Endothelial cell of umbilical vein (primary cell): Measurements from ENCODE around the gene MFNG. TPM values are rescaled to one million over a fixed set of nuclear protein-coding genes. Genes with fewer than 3 reads are reported as not detected.
A peak's percentile ranks its signal among the peaks of the same experiment; 100 is the strongest.

Experiments used
- BruUV-seq: library from RNA; stranded (reverse); fragments of 400-500 nt; replicated peaks from 2 replicates; lab custom pipeline; 2021; lab: Mats Ljungman, UMichigan
- CTCF ChIA-PET: fragments of 300-600, 350-600 bp; sonication (Branson Sonifier 250); formaldehyde crosslinking; loops from one replicate; lab custom pipeline; 2021; ENCODE audit warnings: antibody characterized with exemption, inconsistent platforms; lab: Charles Lee
- POLR2A ChIA-PET: fragments of 300-600, 350-600 bp; sonication (Branson Sonifier 250); formaldehyde crosslinking; loops from one replicate; lab custom pipeline; 2021; ENCODE audit warnings: antibody characterized with exemption, inconsistent platforms; lab: Charles Lee
- DNase-seq: peaks from one replicate; pipeline ENCODE4 v3.0.0-alpha.2; 2011; ENCODE audit warnings: low read depth, low spot score
- FAIRE-seq: peaks from 2 replicates; lab custom pipeline; 2011; peaks lifted over from hg19 to GRCh38; lab: Jason Lieb, UNC
- H2AFZ ChIP-seq: 2 replicates; pipeline ENCODE4 v1.6.0; 2012; ENCODE audit warnings: low read depth, low read length, control low read depth, inconsistent platforms
- H3K27ac ChIP-seq: 2 replicates; pipeline ENCODE4 v1.5.1; 2011; ENCODE audit warnings: low read depth, mild to moderate bottlenecking, control low read depth, low read length, moderate library complexity; ENCODE audit not compliant: insufficient read depth
- H3K27me3 ChIP-seq, 2 experiments: 2 replicates each; pipeline versions ENCODE4 v1.6.0 to v1.6.1; 2011; ENCODE audit warnings: low read length in 2 of 2, mixed read lengths in 1 of 2; ENCODE audit not compliant: control insufficient read depth in 2 of 2, insufficient read depth in 2 of 2
- H3K36me3 ChIP-seq, 2 experiments: 2 replicates in 1 of 2; 3 replicates in 1 of 2; pipeline ENCODE4 v1.5.1; 2011; ENCODE audit warnings: low read length in 2 of 2, mild to moderate bottlenecking in 1 of 2, moderate library complexity in 1 of 2; ENCODE audit not compliant: control insufficient read depth in 2 of 2, insufficient read depth in 2 of 2; ENCODE audit errors: extremely low read depth in 1 of 2
- H3K4me1 ChIP-seq: 3 replicates; pipeline ENCODE4 v1.5.1; 2011; ENCODE audit warnings: mild to moderate bottlenecking, low read length; ENCODE audit not compliant: control insufficient read depth, insufficient read depth; ENCODE audit errors: extremely low read depth
- H3K4me2 ChIP-seq: 2 replicates; pipeline ENCODE4 v1.6.1; 2011; ENCODE audit warnings: low read length, control low read depth, mixed read lengths; ENCODE audit not compliant: insufficient read depth
- H3K4me3 ChIP-seq, 3 experiments: fragments of 200-600 bp in 1 of 3; sonication (generic), shearing (Covaris generic) in 1 of 3; replicated peaks in 1 of 3; 2 replicates each; pipeline ENCODE4 v1.5.1; 2011 to 2016; ENCODE audit warnings: control low read depth in 3 of 3, low read length in 3 of 3, mild to moderate bottlenecking in 2 of 3, inconsistent platforms in 1 of 3, low read depth in 1 of 3, moderate library complexity in 1 of 3; ENCODE audit not compliant: insufficient read depth in 1 of 3
- H3K79me2 ChIP-seq: 2 replicates; pipeline ENCODE4 v1.6.0; 2012; ENCODE audit warnings: low read length, inconsistent platforms; ENCODE audit not compliant: control insufficient read depth, insufficient read depth
- H3K9ac ChIP-seq: replicated peaks from 2 replicates; pipeline ENCODE3; 2011; ENCODE audit warnings: low read length, control low read depth; ENCODE audit not compliant: insufficient read depth; ENCODE audit errors: extremely low read depth
- H3K9me1 ChIP-seq: replicated peaks from 3 replicates; pipeline ENCODE4 v1.6.0; 2011; ENCODE audit warnings: mild to moderate bottlenecking, low read length; ENCODE audit not compliant: control insufficient read depth, insufficient read depth; ENCODE audit errors: extremely low read depth
- H3K9me3 ChIP-seq: replicated peaks from 2 replicates; pipeline ENCODE4 v1.5.1; 2012; ENCODE audit warnings: low read length, inconsistent platforms; ENCODE audit not compliant: control insufficient read depth, insufficient read depth
- H4K20me1 ChIP-seq: replicated peaks from 2 replicates; pipeline ENCODE3; 2011; ENCODE audit warnings: mild to moderate bottlenecking, low read length; ENCODE audit not compliant: control insufficient read depth, insufficient read depth; ENCODE audit errors: extremely low read depth
- EZH2 ChIP-seq: IDR thresholded peaks from 2 replicates; pipeline ENCODE4 v1.6.1; 2012; ENCODE audit warnings: borderline replicate concordance, low read depth, mild to moderate bottlenecking, moderate library complexity, low read length, inconsistent platforms; ENCODE audit not compliant: severe bottlenecking
- FOS ChIP-seq: IDR thresholded peaks from 2 replicates; pipeline ENCODE4 v1.6.1; 2011; ENCODE audit warnings: mild to moderate bottlenecking, low read length, moderate library complexity, borderline replicate concordance; ENCODE audit not compliant: insufficient read depth
- GATA2 ChIP-seq: IDR thresholded peaks from 2 replicates; pipeline ENCODE4 v1.7.0; 2011; ENCODE audit warnings: low read depth, mild to moderate bottlenecking, moderate library complexity, mixed read lengths, low read length; ENCODE audit not compliant: insufficient read length, insufficient read depth
- JUN ChIP-seq: IDR thresholded peaks from 2 replicates; pipeline ENCODE4 v1.6.1; 2011; ENCODE audit warnings: borderline replicate concordance, low read depth; ENCODE audit not compliant: insufficient read length, insufficient read depth
- MYC ChIP-seq: IDR thresholded peaks from one replicate; pipeline ENCODE4 v1.6.1; 2011; ENCODE audit warnings: mild to moderate bottlenecking, low read depth, low read length
- POLR2A ChIP-seq: IDR thresholded peaks from 2 replicates; pipeline ENCODE4 v1.6.1; 2012; ENCODE audit warnings: low read depth, mild to moderate bottlenecking, control low read depth, low read length
- POLR2AphosphoS5 ChIP-seq: IDR thresholded peaks from 2 replicates; pipeline ENCODE4 v1.6.1; 2012; ENCODE audit warnings: low read depth, mild to moderate bottlenecking, control low read depth, low read length, moderate library complexity; ENCODE audit not compliant: insufficient read depth
- dilution Hi-C: fragments of 300-500 bp; cut with MboI; formaldehyde crosslinking; loops from one replicate; pipeline ENCODE4 v1.15.0; 2019; ENCODE audit warnings: low sequenced_read_pairs; ENCODE audit not compliant: extremely low pct_ligation_motif_present
- intact Hi-C: fragments of 100-400 bp; cut with micrococcal nuclease; formaldehyde crosslinking; loops from one replicate; pipeline ENCODE4 v1.10.0; 2022
- polyA plus RNA-seq, 4 experiments: library from polyadenylated mRNA; depleted of rRNA in 3 of 4; stranded (reverse) in 3 of 4; unstranded in 1 of 4; fragments of >200 nt; gene quantifications; 2 replicates each; pipeline versions ENCODE4 v1.2.1 to v1.2.3, GENCODE V29; 2011 to 2012; ENCODE audit warnings: missing spikeins in 1 of 4
- total RNA-seq: library from RNA; stranded (reverse); gene quantifications from 2 replicates; pipeline ENCODE4 v1.2.3, GENCODE V29; 2021
- TF ChIP-seq, protein P1 (sequence below), 2 donors: IDR thresholded peaks; 1 replicate in 1 of 2; 2 replicates in 1 of 2; pipeline ENCODE4 v1.5.1; 2011; ENCODE audit warnings: low read length in 2 of 2, mild to moderate bottlenecking in 2 of 2, moderate library complexity in 2 of 2, control low read depth in 1 of 2, inconsistent platforms in 1 of 2, low read depth in 1 of 2; ENCODE audit not compliant: insufficient read depth in 1 of 2; ENCODE audit errors: extremely low read depth in 1 of 2
- TF ChIP-seq, protein P2 (sequence below): IDR thresholded peaks from 2 replicates; pipeline ENCODE4 v1.6.1; 2011; ENCODE audit not compliant: insufficient read depth, insufficient read length

Gene MFNG
- total and polyA plus RNA-seq, 2 donors (not counting 3 experiments of a cell fraction or from before 2014, with no cell fraction given) = 188 to 257 TPM

DNA sequence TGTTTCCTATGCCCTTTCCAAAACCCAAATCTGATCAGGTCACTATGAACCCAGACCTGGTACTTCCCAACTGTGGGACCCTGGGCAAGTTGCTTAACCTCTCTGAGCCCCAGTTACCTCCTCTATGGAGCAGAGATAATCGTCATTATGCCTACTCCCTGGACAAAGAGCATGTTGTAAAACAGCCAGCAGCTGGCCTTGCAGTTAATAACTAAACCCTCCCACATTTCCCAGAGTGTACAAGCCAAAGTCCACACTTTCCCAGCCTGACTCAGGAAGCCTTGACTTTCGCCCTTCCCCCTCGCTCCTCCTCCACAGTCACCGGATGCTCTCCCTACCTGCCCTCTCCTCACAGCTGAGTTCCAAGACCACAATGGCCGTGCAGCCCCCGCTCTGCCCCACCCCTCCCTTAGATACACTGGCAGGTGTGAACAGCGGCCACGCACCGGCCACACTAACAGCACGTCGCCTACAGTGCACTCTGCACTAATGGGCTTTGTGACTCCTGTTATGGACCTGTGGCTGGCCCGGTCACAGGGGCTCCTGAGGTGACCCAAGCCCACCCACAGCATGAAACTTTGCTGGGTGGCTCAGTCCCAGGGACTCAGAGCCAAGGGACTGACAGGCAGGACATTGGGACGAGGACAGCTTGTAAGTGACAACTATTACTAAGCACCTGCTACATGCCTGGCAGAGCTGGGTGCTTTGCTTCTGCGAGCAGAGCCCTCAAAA, 15.6 kb upstream of the MFNG start:
- TF ChIP-seq POLR2AphosphoS5 (peak; percentile 41), JUN (no peak), POLR2A (peak; percentile 51), FOS (no peak), EZH2 (no peak), MYC (peak; percentile 14), GATA2 (no peak)
- TF ChIP-seq, protein P1, sequence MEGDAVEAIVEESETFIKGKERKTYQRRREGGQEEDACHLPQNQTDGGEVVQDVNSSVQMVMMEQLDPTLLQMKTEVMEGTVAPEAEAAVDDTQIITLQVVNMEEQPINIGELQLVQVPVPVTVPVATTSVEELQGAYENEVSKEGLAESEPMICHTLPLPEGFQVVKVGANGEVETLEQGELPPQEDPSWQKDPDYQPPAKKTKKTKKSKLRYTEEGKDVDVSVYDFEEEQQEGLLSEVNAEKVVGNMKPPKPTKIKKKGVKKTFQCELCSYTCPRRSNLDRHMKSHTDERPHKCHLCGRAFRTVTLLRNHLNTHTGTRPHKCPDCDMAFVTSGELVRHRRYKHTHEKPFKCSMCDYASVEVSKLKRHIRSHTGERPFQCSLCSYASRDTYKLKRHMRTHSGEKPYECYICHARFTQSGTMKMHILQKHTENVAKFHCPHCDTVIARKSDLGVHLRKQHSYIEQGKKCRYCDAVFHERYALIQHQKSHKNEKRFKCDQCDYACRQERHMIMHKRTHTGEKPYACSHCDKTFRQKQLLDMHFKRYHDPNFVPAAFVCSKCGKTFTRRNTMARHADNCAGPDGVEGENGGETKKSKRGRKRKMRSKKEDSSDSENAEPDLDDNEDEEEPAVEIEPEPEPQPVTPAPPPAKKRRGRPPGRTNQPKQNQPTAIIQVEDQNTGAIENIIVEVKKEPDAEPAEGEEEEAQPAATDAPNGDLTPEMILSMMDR (IDR thresholded peaks at IDR 0.05; ENCODE audit: extremely low read depth in 1 of 2, insufficient read depth in 1 of 2, low read depth in 1 of 2, low read length in 2 of 2) = no peak
- TF ChIP-seq, protein P2, sequence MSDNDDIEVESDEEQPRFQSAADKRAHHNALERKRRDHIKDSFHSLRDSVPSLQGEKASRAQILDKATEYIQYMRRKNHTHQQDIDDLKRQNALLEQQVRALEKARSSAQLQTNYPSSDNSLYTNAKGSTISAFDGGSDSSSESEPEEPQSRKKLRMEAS = no peak
- Histone ChIP-seq H3K4me2 (peak overlapping the region; percentile 18), H3K9ac (peak overlapping the region; percentile 25), H3K9me1 (no peaks in the 10 kb centered on the region), H4K20me1 (no peaks in the 10 kb centered on the region), H3K9me3 (no peaks in the 10 kb centered on the region), H2AFZ (no peak overlapping the region), H3K4me1 (peaks cover 58% of the 10 kb centered on the region), H3K36me3 (peaks cover 2 to 23% of the 10 kb centered on the region in 2 experiments), H3K27me3 (no peaks in the 10 kb centered on the region), H3K4me3 (no peak overlapping the region), H3K27ac (peak overlapping the region; percentile 66), H3K79me2 (no peaks in the 10 kb centered on the region)
- ChIA-PET POLR2A (interaction anchor here (1.8 kb wide), 1 partner anchor 16 kb away, joined by 5 read pairs; the partner anchor contains the start of gene MFNG), CTCF (interaction anchor here (0.6 to 1.6 kb wide), 4 partner anchors 11 to 175 kb away, joined by 3 to 4 read pairs (median 4); no protein-coding TSS in a partner anchor)
- intact Hi-C loops = loop anchor here (1.0 kb wide), 1 partner anchor 91 kb away; no protein-coding TSS in a partner anchor
- peak; percentile 92 for FAIRE-seq
- dilution Hi-C loops = no loop called here
- BruUV-seq = no TSS peak
- DNase-seq = peak; percentile 92
